ENCODE data around the gene MUS81.
"Not testable (repeated sequence)": the region's sequence is repeated elsewhere in the genome, so short reads cannot be mapped to it uniquely, and the experiment has no call there.

MUS81 gene

GRCh38 chr11:65873318-65874156, 13.3 kb downstream of the MUS81 start:
- peak; percentile 87 for DNase-seq (ENCODE audit: low read depth)

GRCh38 chr11:65879617-65880016, 19.4 kb downstream of the MUS81 start, which contains the start of gene CTSW:
Gene CTSW (plus strand): TSS chr11:65879837. CDS start chr11:65879855, 18 bp downstream.
- no peak for DNase-seq (ENCODE audit: low read depth)

- no peak for DNase-seq (ENCODE audit: low read depth)
Observed at GRCh38 chr11:65880027-65880426, 19.8 kb downstream of the MUS81 start.

DNA sequence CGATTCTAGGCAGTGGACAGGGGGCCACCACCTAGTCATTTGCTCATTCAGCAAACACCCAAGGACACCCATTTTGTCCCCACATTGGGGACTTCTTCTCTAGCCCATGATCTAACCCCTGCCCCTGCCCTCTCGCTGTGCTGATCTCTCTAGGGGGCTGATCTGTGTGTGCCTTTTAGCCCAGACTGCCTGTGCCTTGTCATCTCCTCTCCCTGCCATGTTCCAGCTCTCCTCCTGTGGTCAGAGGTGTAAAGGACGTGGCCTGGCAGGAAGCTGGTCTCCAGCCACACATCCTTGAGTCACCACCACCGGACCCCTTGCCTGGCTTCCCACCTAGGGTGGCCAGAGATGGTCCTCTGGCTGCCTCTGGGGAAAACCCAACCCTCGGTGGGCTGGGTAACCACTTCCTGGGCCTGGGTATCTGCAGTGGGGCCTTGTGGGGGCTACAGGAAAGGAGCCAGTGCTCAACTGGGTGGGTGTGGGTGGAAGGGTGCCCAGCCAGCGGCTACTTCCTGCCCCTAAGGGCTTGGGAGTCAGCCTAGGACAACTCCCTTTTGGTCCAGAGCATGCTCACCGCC, 20.7 kb downstream of the MUS81 start:
- DNase-seq (ENCODE audit: low read depth) = no peak

GRCh38 chr11:65882120-65883057, 22.2 kb downstream of the MUS81 start:
- no peak for DNase-seq (ENCODE audit: low read depth)

- DNase-seq (ENCODE audit: low read depth) = no peak
Observed at GRCh38 chr11:65883058-65883761, 23.0 kb downstream of the MUS81 start.

- no peak for DNase-seq (ENCODE audit: low read depth)
Observed at GRCh38 chr11:65883786-65884715, 23.8 kb downstream of the MUS81 start.

GRCh38 chr11:65884716-65885092, 24.5 kb downstream of the MUS81 start:
- DNase-seq (ENCODE audit: low read depth) = no peak

GRCh38 chr11:65885231-65885630, 25.0 kb downstream of the MUS81 start:
- DNase-seq (ENCODE audit: low read depth) = no peak

DNA sequence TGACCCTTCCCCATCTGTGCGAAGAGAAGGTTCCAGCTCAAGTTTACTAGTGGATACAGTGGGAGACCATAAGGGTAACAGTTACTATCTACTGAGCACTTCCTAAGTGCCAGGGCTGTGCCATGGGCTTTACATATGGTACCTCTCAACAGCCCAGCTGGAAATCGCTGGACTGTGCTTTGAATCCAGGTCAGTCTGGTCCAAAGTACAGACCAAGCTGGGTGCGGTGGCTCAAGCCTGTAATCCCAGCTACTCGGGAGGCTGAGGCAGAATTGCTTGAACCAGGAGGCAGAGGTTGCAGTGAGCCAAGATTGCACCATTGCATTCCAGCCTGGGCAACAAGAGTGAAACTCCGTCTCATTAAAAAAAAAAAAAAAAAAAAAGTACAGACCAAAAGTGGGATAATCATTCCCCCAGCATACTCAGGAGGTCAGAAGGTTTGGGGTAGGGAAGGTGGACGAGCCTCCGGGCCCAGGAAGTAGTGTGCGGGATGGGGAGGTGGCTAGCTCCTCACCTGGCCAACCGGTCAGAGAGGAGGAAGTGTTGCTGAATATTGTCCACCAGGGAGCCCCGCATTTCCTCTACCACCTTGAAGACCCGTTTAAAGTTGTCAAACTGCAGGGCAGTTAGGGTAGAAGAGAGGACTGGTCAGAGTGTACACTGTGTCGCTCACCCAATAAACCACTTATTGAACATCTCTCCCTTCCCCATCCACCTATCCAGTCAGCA, 25.7 kb downstream of the MUS81 start:
- no peak for DNase-seq (ENCODE audit: low read depth)

DNA sequence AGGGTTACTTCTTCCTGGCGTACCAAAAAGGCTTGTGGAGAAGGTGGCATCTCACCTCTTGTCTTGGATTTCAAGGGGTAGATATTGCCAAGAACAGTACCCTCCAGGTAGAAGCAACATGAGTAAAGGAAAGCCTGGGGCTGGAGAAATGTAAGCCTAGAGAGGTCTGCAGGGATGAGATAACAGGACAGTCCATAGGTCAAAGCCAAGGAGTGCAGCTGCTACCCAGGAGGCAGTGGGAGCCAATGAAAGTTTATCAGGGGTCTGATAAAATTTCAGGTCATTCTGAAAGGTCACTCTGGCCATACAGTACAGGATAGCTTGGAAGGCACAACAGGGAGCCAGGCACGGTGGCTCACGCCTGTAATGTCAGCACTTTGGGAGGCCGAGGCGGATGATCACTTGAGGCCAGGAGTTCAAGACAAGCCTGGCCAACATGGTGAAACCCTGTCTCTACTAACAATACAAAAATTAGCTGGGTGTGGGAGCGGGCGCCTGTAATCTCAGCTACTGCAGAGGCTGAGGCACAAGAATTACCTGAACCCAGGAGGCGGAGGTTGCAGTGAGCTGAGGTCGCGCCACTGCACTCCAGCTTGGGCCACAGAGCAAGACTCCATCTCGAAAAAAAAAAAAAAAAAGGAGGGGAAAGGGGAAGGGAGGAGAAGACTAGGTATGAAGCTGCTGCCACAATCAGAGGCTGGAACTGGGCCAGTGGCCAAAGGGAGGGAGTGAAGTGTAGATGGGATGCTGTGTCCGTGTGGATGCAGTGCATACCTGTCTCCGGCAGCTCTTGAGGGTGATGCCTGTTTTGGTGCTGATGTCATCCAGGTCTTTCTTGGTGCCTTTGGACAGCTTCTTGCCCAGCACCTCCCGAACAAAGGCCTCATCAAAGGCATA, 26.8 kb downstream of the MUS81 start:
- DNase-seq (ENCODE audit: low read depth) = no peak

GRCh38 chr11:65887723-65888162, 27.5 kb downstream of the MUS81 start:
- no peak for DNase-seq (ENCODE audit: low read depth)

GRCh38 chr11:65888163-65888814, 28.1 kb downstream of the MUS81 start, which contains the start of gene FIBP:
Gene FIBP (minus strand): TSS chr11:65888471. CDS start chr11:65888418, 53 bp downstream.
- peak; percentile 95 for DNase-seq (ENCODE audit: low read depth)

GRCh38 chr11:65890324-65891218, 30.3 kb downstream of the MUS81 start, which contains the start of gene CCDC85B:
Gene CCDC85B (plus strand): TSS chr11:65890673. CDS start chr11:65890784, 111 bp downstream.
- peak; percentile 93 for DNase-seq (ENCODE audit: low read depth)

- DNase-seq (ENCODE audit: low read depth) = no peak
Observed at GRCh38 chr11:65891219-65892136, 31.2 kb downstream of the MUS81 start.

- not testable (repeated sequence) for DNase-seq (ENCODE audit: low read depth)
Observed at GRCh38 chr11:65892137-65892540, 31.9 kb downstream of the MUS81 start.
